CD4-positive, alpha-beta memory T cell (primary cell): Measurements from ENCODE around the gene UBC. TPM values are rescaled to one million over a fixed set of nuclear protein-coding genes. Genes with fewer than 3 reads are reported as not detected.
"Not testable (repeated sequence)": the region's sequence is repeated elsewhere in the genome, so short reads cannot be mapped to it uniquely, and the experiment has no call there.

ENCODE experiments used
- CTCF ChIA-PET: fragments of 350-600 bp; sonication (Branson Sonifier 250); formaldehyde crosslinking; loops from one replicate; lab custom pipeline; 2021; ENCODE audit warnings: inconsistent platforms; ENCODE audit not compliant: partially characterized antibody; lab: Charles Lee
- POLR2A ChIA-PET: fragments of 350-600 bp; sonication (Branson Sonifier 250); formaldehyde crosslinking; loops from one replicate; lab custom pipeline; 2021; ENCODE audit not compliant: partially characterized antibody; lab: Charles Lee
- DNase-seq, 5 donors: peaks; one replicate each; pipeline versions ENCODE4 v3.0.0 to v3.0.0-alpha.2; 2020 to 2022; ENCODE audit warnings: mixed read lengths in 1 of 5
- H3K27ac ChIP-seq: one replicate; pipeline ENCODE4 v1.7.0; 2013; ENCODE audit warnings: low read depth, low read length
- H3K27me3 ChIP-seq: 2 replicates; pipeline ENCODE4 v1.7.0; 2013; ENCODE audit warnings: mild to moderate bottlenecking, low read length, moderate library complexity; ENCODE audit not compliant: insufficient read depth
- H3K36me3 ChIP-seq: 2 replicates; pipeline ENCODE4 v1.7.0; 2013; ENCODE audit warnings: mild to moderate bottlenecking, low read length, moderate library complexity; ENCODE audit not compliant: insufficient read depth
- H3K4me1 ChIP-seq: 2 replicates; pipeline ENCODE4 v1.7.0; 2013; ENCODE audit warnings: mild to moderate bottlenecking, low read length, moderate library complexity; ENCODE audit not compliant: insufficient read depth
- H3K4me3 ChIP-seq, 2 donors: one replicate each; pipeline ENCODE4 v1.7.0; 2013; ENCODE audit warnings: low read length in 2 of 2, mild to moderate bottlenecking in 1 of 2
- H3K9me3 ChIP-seq, 2 donors: one replicate each; pipeline ENCODE4 v1.7.0; 2013; ENCODE audit warnings: low read length in 2 of 2, control low read depth in 1 of 2; ENCODE audit not compliant: control insufficient read depth in 1 of 2
- H3K27ac Mint-ChIP-seq, 7 donors: one replicate each; pipeline ENCODE4 v1.8.0; 2020 to 2021; ENCODE audit warnings: mixed read lengths in 7 of 7, mild to moderate bottlenecking in 6 of 7, inconsistent platforms in 3 of 7, moderate library complexity in 3 of 7
- H3K27me3 Mint-ChIP-seq, 2 donors: one replicate each; pipeline ENCODE4 v1.8.0; 2020 to 2021; ENCODE audit warnings: mixed read lengths in 2 of 2
- H3K36me3 Mint-ChIP-seq, 2 donors: one replicate each; pipeline ENCODE4 v1.8.0; 2020 to 2021; ENCODE audit warnings: mixed read lengths in 2 of 2, inconsistent platforms in 1 of 2, mild to moderate bottlenecking in 1 of 2
- H3K4me1 Mint-ChIP-seq, 4 donors: one replicate each; pipeline ENCODE4 v1.8.0; 2020 to 2021; ENCODE audit warnings: mixed read lengths in 4 of 4, mild to moderate bottlenecking in 1 of 4
- H3K4me3 Mint-ChIP-seq, 8 donors: one replicate each; pipeline ENCODE4 v1.8.0; 2020 to 2021; ENCODE audit warnings: mixed read lengths in 8 of 8, mild to moderate bottlenecking in 7 of 8, moderate library complexity in 6 of 8, inconsistent platforms in 3 of 8
- H3K9me3 Mint-ChIP-seq, 8 donors: one replicate each; pipeline ENCODE4 v1.8.0; 2020 to 2021; ENCODE audit warnings: mixed read lengths in 8 of 8, mild to moderate bottlenecking in 5 of 8, inconsistent platforms in 3 of 8, moderate library complexity in 1 of 8
- intact Hi-C: fragments of 100-400 bp; cut with micrococcal nuclease; formaldehyde crosslinking; loops from one replicate; pipeline ENCODE4 v1.15.1; 2023
- polyA plus RNA-seq, 2 donors: library from polyadenylated mRNA; unstranded; fragments of 300-500 nt; fragmentation: Illumina TruSeq; gene quantifications; one replicate each; pipeline ENCODE4 v1.2.3, GENCODE V29; 2021
- total RNA-seq, 2 experiments: library from RNA; stranded (reverse); gene quantifications; one replicate each; pipeline ENCODE4 v1.2.3, GENCODE V29; 2021

UBC gene
- total and polyA plus RNA-seq, 4 experiments from 2014 or later: 853 to 1,668 (median 868) TPM

- Mint-ChIP-seq H3K27me3 (peaks cover 4 to 9% of the 10 kb centered on the region in 2 donors), H3K27ac (peak overlapping the region; percentile 91 to 100 (median 99)), H3K9me3 (peaks cover 0 to 12% (median 1%) of the 10 kb centered on the region in 8 donors), H3K4me3 (peak overlapping the region; percentile 88 to 97 (median 95)), H3K36me3 (peaks cover 0 to 12% of the 10 kb centered on the region in 2 donors), H3K4me1 (peaks cover 16 to 38% (median 28%) of the 10 kb centered on the region in 4 donors)
- H3K27me3 ChIP-seq: no peaks in the 10 kb centered on the region
- intact Hi-C loops: no loop called here
- no peaks in the 10 kb centered on the region for H3K36me3 ChIP-seq
- DNase-seq: peak in 1 of 5 donors; percentile 44
- H3K4me1 ChIP-seq: peaks cover 14% of the 10 kb centered on the region
- ChIA-PET POLR2A (interaction anchor here (1.0 to 4.0 kb wide), 6 partner anchors 7 to 65 kb away, joined by 3 to 233 read pairs (median 18); partner anchors contain the start of genes BRI3BP and UBC), CTCF (interaction anchor here (1.0 to 30.2 kb wide), 5 partner anchors 10 to 22 kb away, joined by 4 to 898 read pairs (median 26); partner anchors contain the start of gene UBC)
- H3K4me3 ChIP-seq: peak overlapping the region; percentile 70 to 95
- peak overlapping the region; percentile 57 for H3K27ac ChIP-seq
- H3K9me3 ChIP-seq: no peaks in the 10 kb centered on the region
Observed at GRCh38 chr12:124928095-124928911, 13.9 kb upstream of the UBC start.

GRCh38 chr12:124927201-124928094 lies 13.0 kb upstream of the UBC start:
- Histone ChIP-seq H3K27ac (peak overlapping the region; percentile 57), H3K4me3 (peak overlapping the region; percentile 70 to 95), H3K9me3 (no peaks in the 10 kb centered on the region), H3K4me1 (peaks cover 21% of the 10 kb centered on the region), H3K27me3 (no peaks in the 10 kb centered on the region), H3K36me3 (no peaks in the 10 kb centered on the region)
- DNase-seq: peak; percentile 90 to 94 (median 92)
- CTCF ChIA-PET: interaction anchor here (1.1 to 30.2 kb wide), 6 partner anchors 10 to 21 kb away, joined by 3 to 898 read pairs (median 16); partner anchors contain the start of gene UBC
- Mint-ChIP-seq H3K9me3 (peaks cover 0 to 12% (median 1%) of the 10 kb centered on the region in 8 donors), H3K27ac (peak overlapping the region; percentile 91 to 100 (median 99)), H3K36me3 (peaks cover 0 to 12% of the 10 kb centered on the region in 2 donors), H3K27me3 (peaks cover 4 to 9% of the 10 kb centered on the region in 2 donors), H3K4me1 (peaks cover 18 to 45% (median 29%) of the 10 kb centered on the region in 4 donors), H3K4me3 (peak overlapping the region; percentile 88 to 97 (median 95))
- POLR2A ChIA-PET: interaction anchor here (1.0 to 4.0 kb wide), 6 partner anchors 8 to 66 kb away, joined by 3 to 233 read pairs (median 18); partner anchors contain the start of genes BRI3BP and UBC
- intact Hi-C loops: loop anchor here (1.0 kb wide), 2 partner anchors 10 to 12 kb away; no protein-coding TSS in a partner anchor

GRCh38 chr12:124925782-124926181 lies 11.3 kb upstream of the UBC start:
- Mint-ChIP-seq H3K9me3 (peaks cover 0 to 18% (median 1%) of the 10 kb centered on the region in 8 donors), H3K36me3 (peaks cover 0 to 16% of the 10 kb centered on the region in 2 donors), H3K27ac (peak overlapping the region in 3 of 7 donors; percentile 66 to 100 (median 72)), H3K4me3 (peak overlapping the region in 3 of 8 donors; percentile 3 to 35 (median 15)), H3K4me1 (peaks cover 34 to 59% (median 45%) of the 10 kb centered on the region in 4 donors)
- H3K9me3 ChIP-seq, H3K27me3 Mint-ChIP-seq, H3K27me3 ChIP-seq, H3K4me3 ChIP-seq, intact Hi-C loops, H3K27ac ChIP-seq, DNase-seq, H3K36me3 ChIP-seq: not testable (repeated sequence)
- ChIA-PET CTCF (interaction anchor here (4.0 to 30.2 kb wide), 3 partner anchors 8 to 19 kb away, joined by 26 to 898 read pairs (median 42); no protein-coding TSS in a partner anchor), POLR2A (interaction anchor here (3.4 to 4.0 kb wide), 3 partner anchors 9 to 15 kb away, joined by 23 to 233 read pairs (median 125); partner anchors contain the start of gene UBC)
- H3K4me1 ChIP-seq: peaks cover 38% of the 10 kb centered on the region

GRCh38 chr12:124925117-124925516 lies 10.7 kb upstream of the UBC start:
- CTCF ChIA-PET: interaction anchor here (4.0 to 30.2 kb wide), 3 partner anchors 7 to 19 kb away, joined by 26 to 898 read pairs (median 42); no protein-coding TSS in a partner anchor
- Histone ChIP-seq H3K4me1 (peaks cover 44% of the 10 kb centered on the region), H3K4me3 (no peak overlapping the region), H3K27ac (no peak overlapping the region), H3K9me3 (no peaks in the 10 kb centered on the region), H3K36me3 (no peaks in the 10 kb centered on the region), H3K27me3 (no peaks in the 10 kb centered on the region)
- intact Hi-C loops: no loop called here
- Mint-ChIP-seq H3K4me3 (peak overlapping the region in 2 of 8 donors; percentile 43 to 46), H3K27me3 (peaks cover 4 to 9% of the 10 kb centered on the region in 2 donors), H3K4me1 (peaks cover 40 to 63% (median 51%) of the 10 kb centered on the region in 4 donors), H3K27ac (peak overlapping the region in 4 of 7 donors; percentile 12 to 100 (median 60)), H3K9me3 (peaks cover 0 to 18% (median 1%) of the 10 kb centered on the region in 8 donors), H3K36me3 (peaks cover 0 to 17% of the 10 kb centered on the region in 2 donors)
- DNase-seq: no peak
- POLR2A ChIA-PET: interaction anchor here (3.6 to 12.7 kb wide), 3 partner anchors 9 to 12 kb away, joined by 44 to 836 read pairs (median 233); partner anchors contain the start of gene UBC

GRCh38 chr12:124923905-124924734 lies 9.7 kb upstream of the UBC start:
- Histone ChIP-seq H3K27ac (no peak overlapping the region), H3K4me3 (no peak overlapping the region), H3K27me3 (no peaks in the 10 kb centered on the region), H3K36me3 (no peaks in the 10 kb centered on the region), H3K9me3 (no peaks in the 10 kb centered on the region), H3K4me1 (peaks cover 53% of the 10 kb centered on the region)
- POLR2A ChIA-PET: interaction anchor here (3.6 to 12.7 kb wide), 2 partner anchors 10 to 13 kb away, joined by 44 to 836 read pairs; partner anchors contain the start of gene UBC
- peaks cover 48 to 68% (median 58%) of the 10 kb centered on the region in 4 donors for H3K4me1 Mint-ChIP-seq
- H3K9me3 Mint-ChIP-seq: peaks cover 0 to 18% (median 1%) of the 10 kb centered on the region in 8 donors
- peak overlapping the region in 4 of 7 donors; percentile 29 to 100 (median 46) for H3K27ac Mint-ChIP-seq
- no peak overlapping the region for H3K4me3 Mint-ChIP-seq
- CTCF ChIA-PET: interaction anchor here (1.5 to 30.2 kb wide), 3 partner anchors 9 to 17 kb away, joined by 5 to 898 read pairs (median 21); partner anchors contain the start of gene UBC
- H3K36me3 Mint-ChIP-seq: peaks cover 0 to 21% of the 10 kb centered on the region in 2 donors
- intact Hi-C loops: no loop called here
- H3K27me3 Mint-ChIP-seq: peaks cover 4 to 9% of the 10 kb centered on the region in 2 donors
- peak in 1 of 5 donors; percentile 11 for DNase-seq
